HepG2 (cell line): ENCODE results near the gene ZNF48. TPM values are rescaled to one million over a fixed set of nuclear protein-coding genes. Genes with fewer than 3 reads are reported as not detected.

Source experiments
- AHDC1 ChIP-seq: sonication (generic); formaldehyde crosslinking; IDR thresholded peaks from 2 replicates; pipeline ENCODE4 v1.5.1; 2020; ENCODE audit warnings: mild to moderate bottlenecking, missing genetic modification reagents, borderline replicate concordance
- CENPX ChIP-seq: sonication (generic); formaldehyde crosslinking; IDR thresholded peaks from 2 replicates; pipeline ENCODE4 v1.9.0; 2021; ENCODE audit warnings: mild to moderate bottlenecking, missing genetic modification reagents, moderate library complexity
- EHMT2 ChIP-seq: fragments of 200-600 bp; sonication (generic); IDR thresholded peaks from 2 replicates; pipeline ENCODE4 v1.7.0; 2017; ENCODE audit warnings: antibody characterized with exemption, low read depth, low read length, borderline replicate concordance
- FOXK1 ChIP-seq: sonication (generic); formaldehyde crosslinking; IDR thresholded peaks from 2 replicates; pipeline ENCODE4 v1.4.0; 2020; ENCODE audit warnings: low read depth, missing genetic modification reagents, borderline replicate concordance
- NR2C2 ChIP-seq: sonication (generic); formaldehyde crosslinking; IDR thresholded peaks from 2 replicates; pipeline ENCODE4 v1.4.0; 2020; ENCODE audit warnings: missing genetic modification reagents, mild to moderate bottlenecking, moderate library complexity, borderline replicate concordance
- POLR2G ChIP-seq: fragments of 200-400 bp; formaldehyde crosslinking; IDR thresholded peaks from 2 replicates; pipeline ENCODE4 v1.6.1; 2018; ENCODE audit warnings: mild to moderate bottlenecking, low read depth, low read length, moderate library complexity
- RAD51 ChIP-seq: fragments of 450-650 bp; IDR thresholded peaks from 2 replicates; pipeline ENCODE4 v1.6.1; 2016; ENCODE audit warnings: borderline replicate concordance
- ZMAT3 ChIP-seq: sonication (generic); formaldehyde crosslinking; conservative IDR thresholded peaks from 2 replicates; pipeline ENCODE4 v1.7.0; 2021; ENCODE audit warnings: missing genetic modification reagents
- ZNF235 ChIP-seq: sonication (generic); formaldehyde crosslinking; IDR thresholded peaks from 2 replicates; pipeline ENCODE4 v1.8.1; 2023; ENCODE audit warnings: mild to moderate bottlenecking, missing genetic modification reagents, borderline replicate concordance
- ZNF276 ChIP-seq: sonication (generic); formaldehyde crosslinking; IDR thresholded peaks from 2 replicates; pipeline ENCODE4 v1.4.0; 2020; ENCODE audit warnings: mild to moderate bottlenecking, low read depth, missing genetic modification reagents
- ZNF354B ChIP-seq: sonication (generic); formaldehyde crosslinking; IDR thresholded peaks from 2 replicates; pipeline ENCODE4 v1.8.0; 2022; ENCODE audit warnings: mild to moderate bottlenecking, missing genetic modification reagents
- ZNF776 ChIP-seq: sonication (generic); formaldehyde crosslinking; IDR thresholded peaks from 2 replicates; pipeline ENCODE4 v1.4.0; 2020; ENCODE audit warnings: mild to moderate bottlenecking, missing genetic modification reagents
- polyA plus RNA-seq, 8 experiments: library from polyadenylated mRNA; depleted of rRNA in 3 of 8; stranded (reverse) in 7 of 8; unstranded in 1 of 8; fragments of >200 nt; fragmentation: Illumina TruSeq in 4 of 8; extraction: Trizol in 4 of 8; gene quantifications; 2 replicates each; pipeline versions ENCODE4 v1.2.1 to v1.2.3, GENCODE V29; 2011 to 2016; ENCODE audit warnings: low read depth in 4 of 8, missing spikeins in 1 of 8, mixed read lengths in 1 of 8; ENCODE audit not compliant: insufficient read depth in 1 of 8
- total RNA-seq, 5 experiments: library from RNA; depleted of rRNA; stranded (reverse); fragments of >200 nt; fragmentation: Illumina TruSeq; extraction: Trizol; gene quantifications; 2 replicates each; pipeline ENCODE4 v1.2.3, GENCODE V29; 2016; ENCODE audit warnings: low read depth in 1 of 5
- TF ChIP-seq, protein P1 (sequence below): sonication (generic); formaldehyde crosslinking; IDR thresholded peaks from 2 replicates; pipeline ENCODE4 v1.5.1; 2020; ENCODE audit warnings: missing genetic modification reagents, mild to moderate bottlenecking, borderline replicate concordance
- TF ChIP-seq, protein P2 (sequence below): sonication (generic); formaldehyde crosslinking; IDR thresholded peaks from 2 replicates; pipeline ENCODE4 v1.4.0; 2020; ENCODE audit warnings: missing genetic modification reagents, borderline replicate concordance
- TF ChIP-seq, protein P3 (sequence below): sonication (generic); formaldehyde crosslinking; IDR thresholded peaks from 2 replicates; pipeline ENCODE4 v1.5.0; 2020; ENCODE audit warnings: mild to moderate bottlenecking, missing genetic modification reagents

ZNF48 gene
- total and polyA plus RNA-seq, 2 of the 13 experiments (the other 11 are each of a cell fraction or from before 2014, with no cell fraction given) = 9.9 to 12.3 TPM

DNA sequence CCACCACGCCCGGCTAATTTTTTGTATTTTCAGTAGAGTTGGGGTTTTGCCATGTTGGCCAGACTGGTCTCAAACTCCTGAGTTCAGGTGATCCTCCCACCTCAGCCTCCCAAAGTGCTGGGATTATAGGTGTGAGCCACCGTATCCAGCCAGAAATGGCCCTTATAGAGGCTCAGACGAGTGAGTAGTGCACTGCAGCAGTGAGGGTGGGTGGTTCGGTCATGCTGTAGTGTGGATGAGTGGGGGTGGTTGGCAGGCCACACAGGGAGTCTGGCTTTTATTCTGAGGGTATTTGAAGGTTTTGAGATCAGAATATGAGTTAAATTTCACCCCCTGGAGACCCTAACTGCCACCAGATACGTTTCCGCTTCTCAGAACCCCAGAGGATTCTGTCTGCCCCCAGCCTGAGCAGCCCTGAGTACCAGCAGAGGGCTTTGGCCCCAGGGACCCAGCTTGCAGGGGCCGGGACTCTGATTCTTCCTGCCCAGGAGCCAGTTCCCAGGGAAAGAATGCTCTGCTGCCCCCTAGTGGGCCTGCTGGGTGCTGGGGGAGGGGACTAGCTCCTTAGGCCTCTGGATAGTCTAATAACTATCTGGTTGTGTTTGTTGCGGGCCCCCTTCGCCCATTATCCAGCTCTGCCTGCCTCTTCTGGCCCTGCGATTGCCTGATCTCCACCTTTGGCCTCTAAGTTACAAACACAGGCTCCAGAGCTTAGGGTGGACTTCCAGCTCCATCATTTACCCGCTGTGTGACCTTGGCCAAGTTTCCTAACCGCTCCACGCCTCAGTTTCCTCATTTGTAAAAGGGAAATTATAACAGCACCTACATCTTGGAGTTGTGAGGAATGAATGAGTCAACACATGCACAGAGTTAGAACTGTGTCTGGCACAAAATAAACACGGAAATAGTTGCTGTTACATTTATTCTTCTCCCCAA is 14.2 kb downstream of the ZNF48 start (continued):
- TF ChIP-seq AHDC1 (CRISPR knock-in tag) (no peak), ZNF276 (CRISPR knock-in tag) (no peak; the same call in 1 of the 2 replicates), EHMT2 (no peak), RAD51 (no peak), ZNF354B (CRISPR knock-in tag) (no peak), ZNF776 (no peak), CENPX (CRISPR knock-in tag) (no peak), FOXK1 (CRISPR knock-in tag) (no peak), NR2C2 (CRISPR knock-in tag) (0 out of 2 replicates have a peak, but pooled peaks have one; percentile 35), POLR2G (no peak), ZNF235 (no peak), ZMAT3 (CRISPR knock-in tag) (no peak)
- TF ChIP-seq, protein P1, sequence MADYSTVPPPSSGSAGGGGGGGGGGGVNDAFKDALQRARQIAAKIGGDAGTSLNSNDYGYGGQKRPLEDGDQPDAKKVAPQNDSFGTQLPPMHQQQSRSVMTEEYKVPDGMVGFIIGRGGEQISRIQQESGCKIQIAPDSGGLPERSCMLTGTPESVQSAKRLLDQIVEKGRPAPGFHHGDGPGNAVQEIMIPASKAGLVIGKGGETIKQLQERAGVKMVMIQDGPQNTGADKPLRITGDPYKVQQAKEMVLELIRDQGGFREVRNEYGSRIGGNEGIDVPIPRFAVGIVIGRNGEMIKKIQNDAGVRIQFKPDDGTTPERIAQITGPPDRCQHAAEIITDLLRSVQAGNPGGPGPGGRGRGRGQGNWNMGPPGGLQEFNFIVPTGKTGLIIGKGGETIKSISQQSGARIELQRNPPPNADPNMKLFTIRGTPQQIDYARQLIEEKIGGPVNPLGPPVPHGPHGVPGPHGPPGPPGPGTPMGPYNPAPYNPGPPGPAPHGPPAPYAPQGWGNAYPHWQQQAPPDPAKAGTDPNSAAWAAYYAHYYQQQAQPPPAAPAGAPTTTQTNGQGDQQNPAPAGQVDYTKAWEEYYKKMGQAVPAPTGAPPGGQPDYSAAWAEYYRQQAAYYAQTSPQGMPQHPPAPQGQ = no peak
- TF ChIP-seq, protein P2, sequence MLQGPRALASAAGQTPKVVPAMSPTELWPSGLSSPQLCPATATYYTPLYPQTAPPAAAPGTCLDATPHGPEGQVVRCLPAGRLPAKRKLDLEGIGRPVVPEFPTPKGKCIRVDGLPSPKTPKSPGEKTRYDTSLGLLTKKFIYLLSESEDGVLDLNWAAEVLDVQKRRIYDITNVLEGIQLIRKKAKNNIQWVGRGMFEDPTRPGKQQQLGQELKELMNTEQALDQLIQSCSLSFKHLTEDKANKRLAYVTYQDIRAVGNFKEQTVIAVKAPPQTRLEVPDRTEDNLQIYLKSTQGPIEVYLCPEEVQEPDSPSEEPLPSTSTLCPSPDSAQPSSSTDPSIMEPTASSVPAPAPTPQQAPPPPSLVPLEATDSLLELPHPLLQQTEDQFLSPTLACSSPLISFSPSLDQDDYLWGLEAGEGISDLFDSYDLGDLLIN (CRISPR knock-in tag) = no peak
- TF ChIP-seq, protein P3, sequence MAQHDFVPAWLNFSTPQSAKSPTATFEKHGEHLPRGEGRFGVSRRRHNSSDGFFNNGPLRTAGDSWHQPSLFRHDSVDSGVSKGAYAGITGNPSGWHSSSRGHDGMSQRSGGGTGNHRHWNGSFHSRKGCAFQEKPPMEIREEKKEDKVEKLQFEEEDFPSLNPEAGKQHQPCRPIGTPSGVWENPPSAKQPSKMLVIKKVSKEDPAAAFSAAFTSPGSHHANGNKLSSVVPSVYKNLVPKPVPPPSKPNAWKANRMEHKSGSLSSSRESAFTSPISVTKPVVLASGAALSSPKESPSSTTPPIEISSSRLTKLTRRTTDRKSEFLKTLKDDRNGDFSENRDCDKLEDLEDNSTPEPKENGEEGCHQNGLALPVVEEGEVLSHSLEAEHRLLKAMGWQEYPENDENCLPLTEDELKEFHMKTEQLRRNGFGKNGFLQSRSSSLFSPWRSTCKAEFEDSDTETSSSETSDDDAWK (CRISPR knock-in tag) = no peak
